Adipocyte (in vitro differentiated cells): Measurements from ENCODE around the gene ATN1.

Experiments
- DNase-seq: peaks from one replicate; pipeline ENCODE4 v3.0.0-alpha.2; 2015; ENCODE audit warnings: low read depth
- H3K27me3 ChIP-seq: replicated peaks from 2 replicates; pipeline ENCODE4 v1.7.0; 2013; ENCODE audit warnings: mild to moderate bottlenecking, low read length, moderate library complexity; ENCODE audit not compliant: control insufficient read depth, insufficient read depth
- H3K36me3 ChIP-seq: 2 replicates; pipeline ENCODE4 v1.7.0; 2013; ENCODE audit warnings: low read length, mild to moderate bottlenecking, moderate library complexity; ENCODE audit not compliant: control insufficient read depth, insufficient read depth, severe bottlenecking
- H3K4me1 ChIP-seq: 2 replicates; pipeline ENCODE4 v1.7.0; 2013; ENCODE audit warnings: mild to moderate bottlenecking, low read length, moderate library complexity; ENCODE audit not compliant: control insufficient read depth, insufficient read depth
- H3K4me3 ChIP-seq: 2 replicates; pipeline ENCODE4 v1.7.0; 2013; ENCODE audit warnings: mild to moderate bottlenecking, low read length, moderate library complexity
- H3K9ac ChIP-seq: 2 replicates; pipeline ENCODE4 v1.7.0; 2013; ENCODE audit warnings: mild to moderate bottlenecking, low read length, moderate library complexity
- H3K9me3 ChIP-seq: 2 replicates; pipeline ENCODE4 v1.7.0; 2013; ENCODE audit warnings: mild to moderate bottlenecking, low read length, moderate library complexity; ENCODE audit not compliant: control insufficient read depth

ATN1 gene

DNA sequence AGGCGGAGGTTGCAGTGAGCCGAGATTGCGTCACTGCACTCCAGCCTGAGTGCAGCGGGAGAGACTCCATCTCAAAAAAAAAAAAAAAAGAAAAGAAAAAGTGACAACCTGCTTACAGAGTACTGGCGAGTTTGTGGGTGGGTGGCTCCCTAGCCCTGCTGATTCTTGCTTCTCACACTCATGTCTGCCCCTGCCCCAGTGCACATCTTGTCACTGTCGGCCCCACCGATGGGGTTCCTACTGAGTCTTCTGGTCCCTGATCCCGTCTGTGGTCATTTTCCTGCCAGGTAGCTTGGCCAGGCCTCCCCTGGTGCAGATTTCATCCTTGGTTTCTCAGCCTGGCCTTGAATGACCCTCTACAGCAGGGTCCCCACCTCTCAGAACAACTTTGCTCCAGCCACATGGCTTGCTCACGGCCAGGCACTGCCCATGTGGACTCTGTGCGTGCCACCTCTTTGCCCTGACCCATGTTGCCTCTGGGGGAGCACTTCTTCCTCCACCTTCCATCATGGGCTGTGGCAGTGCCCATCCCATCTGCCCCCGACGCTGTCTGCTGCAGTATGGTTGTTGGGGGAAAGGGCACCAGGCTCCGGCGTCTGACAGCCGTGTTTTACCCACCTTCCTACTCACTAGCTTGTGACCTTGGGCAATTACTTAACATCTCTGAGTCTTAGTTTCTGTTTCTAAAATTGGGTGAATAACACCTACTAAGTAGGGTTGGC is 21.3 kb downstream of the ATN1 start:
- no peak overlapping the region for H3K4me3 ChIP-seq
- no peaks in the 10 kb centered on the region for H3K36me3 ChIP-seq
- peaks cover 5% of the 10 kb centered on the region for H3K27me3 ChIP-seq
- H3K9me3 ChIP-seq = no peaks in the 10 kb centered on the region
- H3K9ac ChIP-seq = no peak overlapping the region
- peaks cover 12% of the 10 kb centered on the region for H3K4me1 ChIP-seq
- DNase-seq = no peak

DNA sequence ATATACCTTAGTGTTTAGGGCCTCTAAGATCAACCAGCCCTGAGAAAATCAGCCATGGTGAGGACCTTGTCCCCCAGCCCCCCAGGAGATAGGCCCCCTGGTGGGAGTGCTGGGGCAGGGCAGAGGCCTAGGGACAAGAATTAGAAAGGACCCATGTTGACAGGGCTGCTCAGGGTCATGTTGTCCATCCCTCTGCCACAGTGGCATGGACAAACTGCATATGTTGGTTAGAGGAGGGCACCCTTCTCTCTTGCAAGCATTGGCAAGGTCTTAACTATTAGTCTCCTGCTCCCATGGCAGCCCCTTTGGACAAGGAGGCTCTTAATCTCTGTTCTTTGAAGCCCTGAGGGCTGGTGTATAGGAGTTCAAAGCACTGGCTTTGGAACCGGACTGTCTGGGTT is 22.6 kb downstream of the ATN1 start:
- no peak for DNase-seq
- H3K36me3 ChIP-seq = no peaks in the 10 kb centered on the region
- no peak overlapping the region for H3K9ac ChIP-seq
- no peak overlapping the region for H3K4me3 ChIP-seq
- peaks cover under 1% of the 10 kb centered on the region for H3K4me1 ChIP-seq
- H3K27me3 ChIP-seq = peaks cover 10% of the 10 kb centered on the region
- H3K9me3 ChIP-seq = no peaks in the 10 kb centered on the region

DNA sequence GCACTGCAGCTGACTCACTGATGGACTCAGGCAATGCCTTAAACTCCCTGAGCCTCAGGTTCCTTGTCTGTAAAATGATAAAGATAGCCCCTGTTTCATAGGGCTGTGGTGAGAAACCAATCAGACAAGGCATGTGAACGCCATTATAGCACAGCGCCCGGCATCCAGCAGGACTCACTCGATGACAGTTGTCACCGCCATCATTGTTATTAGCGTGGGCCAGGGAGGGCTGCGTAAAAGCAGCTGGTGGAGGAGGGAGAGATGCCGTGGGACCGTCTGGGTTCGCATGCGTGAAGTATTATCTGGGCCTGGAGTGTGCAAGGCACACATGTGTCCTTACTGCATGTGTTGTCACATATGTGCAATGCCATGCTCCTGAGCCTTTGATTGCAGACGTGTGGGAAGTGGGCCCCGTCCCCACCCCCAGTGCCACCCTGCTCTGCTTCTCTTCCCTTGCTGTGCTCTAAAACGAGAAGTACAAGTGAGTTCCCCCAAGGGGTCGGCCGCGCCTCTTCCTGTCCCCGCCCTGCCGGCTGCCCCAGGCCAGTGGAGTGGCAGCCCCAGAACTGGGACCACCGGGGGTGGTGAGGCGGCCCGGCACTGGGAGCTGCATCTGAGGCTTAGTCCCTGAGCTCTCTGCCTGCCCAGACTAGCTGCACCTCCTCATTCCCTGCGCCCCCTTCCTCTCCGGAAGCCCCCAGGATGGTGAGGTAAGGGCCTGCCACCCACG is 23.2 kb downstream of the ATN1 start, which contains the start of gene PTPN6:
Gene PTPN6, plus strand, starts transcription at position 546 of the 730 bp plus-strand sequence. Its CDS starts 157 bp downstream, at position 703.
- Histone ChIP-seq H3K9ac (no peak within 1 kb of the TSS), H3K4me3 (no peak within 1 kb of the TSS), H3K9me3 (no peaks in the 10 kb centered on the region), H3K27me3 (peaks cover 10% of the 10 kb centered on the region), H3K4me1 (no peaks in the 10 kb centered on the region), H3K36me3 (no peaks in the 10 kb centered on the region)
- no peak for DNase-seq

DNA sequence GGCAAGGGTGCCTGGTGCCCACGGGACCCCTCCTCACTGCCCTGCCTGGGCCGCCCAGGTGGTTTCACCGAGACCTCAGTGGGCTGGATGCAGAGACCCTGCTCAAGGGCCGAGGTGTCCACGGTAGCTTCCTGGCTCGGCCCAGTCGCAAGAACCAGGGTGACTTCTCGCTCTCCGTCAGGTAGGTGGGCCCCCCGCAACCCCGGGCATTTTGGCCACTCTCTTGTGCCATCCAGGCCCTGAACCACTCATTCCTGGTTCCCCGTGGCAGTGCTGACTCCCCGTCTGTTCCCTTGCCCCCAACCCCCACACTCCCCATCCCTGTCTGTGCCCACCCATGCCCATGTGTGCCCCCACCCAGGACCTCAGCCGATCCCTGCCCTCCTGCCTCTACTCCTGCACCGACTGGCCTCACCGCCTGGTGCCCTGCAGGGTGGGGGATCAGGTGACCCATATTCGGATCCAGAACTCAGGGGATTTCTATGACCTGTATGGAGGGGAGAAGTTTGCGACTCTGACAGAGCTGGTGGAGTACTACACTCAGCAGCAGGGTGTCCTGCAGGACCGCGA is 23.9 kb downstream of the ATN1 start:
- Histone ChIP-seq H3K36me3 (no peaks in the 10 kb centered on the region), H3K9me3 (no peaks in the 10 kb centered on the region), H3K4me3 (no peak overlapping the region), H3K27me3 (peaks cover 10% of the 10 kb centered on the region), H3K4me1 (no peaks in the 10 kb centered on the region), H3K9ac (no peak overlapping the region)
- no peak for DNase-seq

DNA sequence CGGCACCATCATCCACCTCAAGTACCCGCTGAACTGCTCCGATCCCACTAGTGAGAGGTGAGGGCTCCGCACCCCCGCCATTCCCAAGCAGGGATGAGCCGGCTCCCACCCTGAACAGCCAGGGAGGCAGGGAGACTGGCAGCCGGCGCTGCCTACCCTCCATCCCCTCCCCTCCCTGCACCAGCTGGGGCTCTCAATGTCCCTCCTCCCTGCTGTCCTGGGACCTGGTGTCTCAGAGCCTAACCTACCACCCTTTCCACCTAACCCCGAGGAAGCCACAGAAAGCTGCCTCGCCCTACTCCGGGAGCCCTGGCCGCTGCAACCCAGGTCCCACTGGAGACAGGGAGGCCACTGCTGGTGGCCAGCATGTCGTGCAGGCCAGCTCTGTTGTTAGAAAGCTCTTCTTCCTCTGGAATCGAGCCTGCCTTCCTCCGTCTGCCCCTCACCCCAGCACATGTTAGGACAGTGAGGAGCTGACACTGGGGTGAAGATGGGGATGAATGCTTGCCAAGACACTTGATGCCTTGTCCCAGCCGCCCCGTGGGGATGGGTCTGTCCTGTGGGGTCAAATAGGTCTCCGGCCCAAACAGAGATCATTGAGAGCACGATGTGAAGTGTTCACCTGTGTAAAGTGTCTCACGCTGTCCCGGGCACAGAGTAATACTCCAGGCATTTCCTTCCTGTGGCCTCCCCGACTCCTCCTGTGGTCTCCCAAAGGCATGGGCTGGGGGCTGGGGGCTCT is 24.5 kb downstream of the ATN1 start:
- H3K9ac ChIP-seq = no peak overlapping the region
- peaks cover 10% of the 10 kb centered on the region for H3K27me3 ChIP-seq
- no peak overlapping the region for H3K4me3 ChIP-seq
- no peaks in the 10 kb centered on the region for H3K36me3 ChIP-seq
- H3K4me1 ChIP-seq = no peaks in the 10 kb centered on the region
- no peaks in the 10 kb centered on the region for H3K9me3 ChIP-seq
- DNase-seq = no peak

DNA sequence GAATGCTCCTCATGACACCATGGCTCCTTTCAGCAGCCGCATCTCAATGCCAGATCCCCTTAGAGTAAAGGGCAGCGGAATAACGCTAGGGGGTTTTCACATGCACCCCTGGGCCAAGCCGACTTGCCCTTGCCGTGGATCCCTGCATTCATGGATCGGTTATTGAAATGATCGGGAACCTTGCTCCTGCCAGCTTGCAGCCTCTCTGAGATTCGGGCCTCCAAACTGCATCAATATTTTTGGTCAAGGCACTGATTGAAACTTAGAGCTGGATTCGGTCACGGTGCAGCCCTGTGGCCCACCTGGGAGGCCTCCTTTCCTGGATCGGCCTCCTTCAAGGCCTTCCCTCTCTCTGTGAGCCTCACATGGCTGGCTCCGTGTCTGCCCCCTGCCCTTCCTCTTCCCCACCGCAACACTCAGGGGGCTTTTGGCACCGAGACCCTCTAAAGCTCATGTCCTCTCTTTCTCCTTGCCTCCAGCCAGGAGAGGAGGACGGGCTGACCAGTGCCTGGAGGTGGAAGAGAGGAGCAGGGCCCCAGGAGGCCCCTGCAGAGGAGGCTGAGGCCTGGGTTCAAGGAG is 25.2 kb downstream of the ATN1 start:
- no peak for DNase-seq
- H3K36me3 ChIP-seq = no peaks in the 10 kb centered on the region
- H3K27me3 ChIP-seq = peaks cover 10% of the 10 kb centered on the region
- no peak overlapping the region for H3K4me3 ChIP-seq
- no peaks in the 10 kb centered on the region for H3K4me1 ChIP-seq
- no peak overlapping the region for H3K9ac ChIP-seq
- no peaks in the 10 kb centered on the region for H3K9me3 ChIP-seq

DNA sequence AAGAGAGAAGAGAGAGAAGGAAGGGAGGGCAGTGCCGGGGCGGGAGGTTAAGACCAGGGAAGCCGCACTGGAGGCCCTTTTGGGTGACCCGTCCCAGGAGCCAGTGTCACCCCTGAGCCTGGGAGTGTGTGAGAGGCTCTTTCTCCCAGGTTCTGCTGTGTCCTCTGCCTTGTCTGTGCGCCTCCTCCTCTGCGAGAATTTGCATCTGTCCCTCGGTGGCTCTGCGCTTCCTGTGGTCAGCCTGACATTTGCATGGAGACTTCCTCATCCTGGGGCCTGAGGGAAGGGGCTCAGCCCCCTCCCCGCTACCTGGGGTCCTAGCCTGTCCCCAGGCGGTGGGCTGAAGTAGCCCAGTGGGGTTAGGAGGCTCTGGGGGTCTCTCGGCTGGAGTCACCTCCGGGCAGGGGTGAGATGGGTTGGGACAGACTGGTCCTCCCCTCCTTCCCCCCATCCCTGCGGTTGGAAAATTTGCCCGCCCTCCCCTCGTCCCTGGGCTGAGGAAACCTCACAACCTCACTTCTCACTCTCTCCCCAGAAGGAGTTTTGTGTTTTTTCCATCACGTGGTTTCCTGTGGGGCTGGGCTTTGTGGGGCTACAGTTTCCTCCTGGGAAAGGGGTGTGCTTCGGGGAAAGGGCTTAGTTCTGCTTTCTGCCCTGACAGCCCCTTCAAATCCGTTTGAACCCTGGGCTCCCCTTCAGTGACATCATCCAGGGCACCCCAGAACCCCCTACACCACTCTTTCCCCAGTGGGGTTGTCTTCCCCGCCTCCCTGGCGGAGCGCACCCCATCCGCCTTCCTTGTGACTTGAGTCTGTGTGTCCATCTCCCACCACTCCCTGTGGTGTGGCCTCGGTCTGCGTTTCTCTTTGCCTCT is 25.9 kb downstream of the ATN1 start:
- DNase-seq = no peak
- H3K36me3 ChIP-seq = no peaks in the 10 kb centered on the region
- H3K9me3 ChIP-seq = no peaks in the 10 kb centered on the region
- H3K9ac ChIP-seq = no peak overlapping the region
- H3K4me1 ChIP-seq = no peaks in the 10 kb centered on the region
- peaks cover 10% of the 10 kb centered on the region for H3K27me3 ChIP-seq
- no peak overlapping the region for H3K4me3 ChIP-seq

DNA sequence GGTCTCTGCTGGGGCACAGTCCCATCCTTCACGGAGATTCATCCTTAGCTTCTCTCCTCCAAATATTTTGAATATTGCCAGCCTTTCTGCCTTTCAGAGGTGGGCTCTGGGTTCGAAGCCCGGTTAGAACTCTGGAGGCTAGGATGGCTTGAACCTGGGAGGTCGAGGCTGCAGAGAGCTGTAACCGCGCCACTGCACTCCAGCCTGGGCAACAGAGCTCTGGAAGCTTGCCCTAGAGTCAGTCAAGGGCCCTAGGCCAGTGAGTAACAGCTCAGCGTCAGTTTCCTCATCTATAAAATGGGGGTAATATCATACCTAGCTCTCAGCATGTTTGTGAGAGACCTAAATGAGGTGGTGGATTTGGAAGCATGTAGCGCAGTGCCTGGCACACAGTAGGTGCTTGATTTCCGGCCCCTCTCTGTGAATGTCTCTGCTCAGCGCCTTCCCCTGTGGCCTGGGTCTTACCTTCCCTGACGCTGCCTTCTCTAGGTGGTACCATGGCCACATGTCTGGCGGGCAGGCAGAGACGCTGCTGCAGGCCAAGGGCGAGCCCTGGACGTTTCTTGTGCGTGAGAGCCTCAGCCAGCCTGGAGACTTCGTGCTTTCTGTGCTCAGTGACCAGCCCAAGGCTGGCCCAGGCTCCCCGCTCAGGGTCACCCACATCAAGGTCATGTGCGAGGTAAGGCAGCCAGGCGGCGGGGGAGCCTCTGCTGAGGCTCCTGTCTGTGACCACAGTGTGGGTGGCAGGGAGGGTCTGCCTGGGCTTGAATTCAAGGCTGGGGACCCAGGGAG is 26.8 kb downstream of the ATN1 start:
- no peaks in the 10 kb centered on the region for H3K9me3 ChIP-seq
- H3K9ac ChIP-seq = no peak overlapping the region
- no peak for DNase-seq
- H3K27me3 ChIP-seq = peaks cover 10% of the 10 kb centered on the region
- no peak overlapping the region for H3K4me3 ChIP-seq
- no peaks in the 10 kb centered on the region for H3K36me3 ChIP-seq
- no peaks in the 10 kb centered on the region for H3K4me1 ChIP-seq

DNA sequence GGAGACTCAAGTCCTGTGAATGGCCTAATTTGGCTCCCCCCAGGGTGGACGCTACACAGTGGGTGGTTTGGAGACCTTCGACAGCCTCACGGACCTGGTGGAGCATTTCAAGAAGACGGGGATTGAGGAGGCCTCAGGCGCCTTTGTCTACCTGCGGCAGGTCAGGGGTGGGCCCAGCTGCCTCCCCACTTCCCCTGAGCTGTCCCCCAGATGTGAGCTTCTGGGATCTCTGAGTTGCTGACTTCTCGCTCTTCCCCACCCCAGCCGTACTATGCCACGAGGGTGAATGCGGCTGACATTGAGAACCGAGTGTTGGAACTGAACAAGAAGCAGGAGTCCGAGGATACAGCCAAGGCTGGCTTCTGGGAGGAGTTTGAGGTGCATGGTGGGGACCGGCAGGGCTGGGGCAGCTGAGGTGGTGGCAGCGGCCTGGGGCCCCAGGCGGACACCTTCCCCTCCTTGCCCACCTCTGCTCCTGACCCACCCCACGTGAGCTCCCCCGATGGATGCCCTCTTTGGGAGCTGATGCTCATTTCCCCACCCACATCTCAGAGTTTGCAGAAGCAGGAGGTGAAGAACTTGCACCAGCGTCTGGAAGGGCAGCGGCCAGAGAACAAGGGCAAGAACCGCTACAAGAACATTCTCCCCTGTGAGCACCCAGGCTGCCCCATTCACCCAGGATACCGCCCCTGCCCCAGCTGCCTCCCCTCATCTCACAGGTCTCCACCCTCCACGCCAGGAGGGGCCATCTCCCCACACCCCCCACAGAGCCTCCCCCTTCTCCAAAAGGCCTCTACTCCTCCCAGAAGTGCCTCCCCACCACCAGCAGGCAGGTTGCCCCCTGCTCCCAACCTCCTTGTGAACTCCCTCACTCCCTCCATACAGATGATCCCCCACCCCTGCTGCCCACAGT is 27.6 kb downstream of the ATN1 start:
- Histone ChIP-seq H3K9ac (no peak overlapping the region), H3K36me3 (no peaks in the 10 kb centered on the region), H3K4me3 (no peak overlapping the region), H3K4me1 (no peaks in the 10 kb centered on the region), H3K27me3 (peaks cover 10% of the 10 kb centered on the region), H3K9me3 (no peaks in the 10 kb centered on the region)
- DNase-seq = no peak
